GM12892 (cell line): Measurements from ENCODE around the gene CD84.
"Not testable (repeated sequence)": the region's sequence is repeated elsewhere in the genome, so short reads cannot be mapped to it uniquely, and the experiment has no call there.

Experiments
- POLR2A ChIP-seq: IDR thresholded peaks from 2 replicates; pipeline ENCODE4 v1.6.1; 2011; ENCODE audit warnings: low read depth, low read length, control low read depth
- POLR2AphosphoS5 ChIP-seq: IDR thresholded peaks from 2 replicates; pipeline ENCODE4 v1.6.1; 2011; ENCODE audit warnings: low read depth, low read length, control low read depth

DNA sequence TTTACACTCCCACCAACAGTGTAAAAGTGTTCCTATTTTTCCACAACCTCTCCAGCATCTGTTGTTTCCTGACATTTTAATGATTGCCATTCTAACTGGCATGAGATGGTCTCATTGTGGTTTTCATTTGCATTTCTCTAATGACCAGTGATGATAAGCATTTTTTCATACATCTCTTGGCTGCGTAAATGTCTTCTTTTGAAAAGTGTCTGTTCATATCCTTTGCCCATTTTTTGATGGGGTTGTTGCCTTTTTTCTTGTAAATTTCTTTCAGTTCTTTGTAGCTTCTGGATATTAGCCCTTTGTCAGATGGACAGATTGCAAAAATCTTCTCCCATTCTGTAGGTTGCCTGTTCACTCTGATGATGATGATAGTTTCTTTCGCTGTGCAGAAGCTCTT, 3.7 kb upstream of the CD84 start:
- TF ChIP-seq POLR2AphosphoS5, POLR2A: not testable (repeated sequence)
